Measurements from ENCODE around the gene SLC23A2.

Gene SLC23A2

DNA sequence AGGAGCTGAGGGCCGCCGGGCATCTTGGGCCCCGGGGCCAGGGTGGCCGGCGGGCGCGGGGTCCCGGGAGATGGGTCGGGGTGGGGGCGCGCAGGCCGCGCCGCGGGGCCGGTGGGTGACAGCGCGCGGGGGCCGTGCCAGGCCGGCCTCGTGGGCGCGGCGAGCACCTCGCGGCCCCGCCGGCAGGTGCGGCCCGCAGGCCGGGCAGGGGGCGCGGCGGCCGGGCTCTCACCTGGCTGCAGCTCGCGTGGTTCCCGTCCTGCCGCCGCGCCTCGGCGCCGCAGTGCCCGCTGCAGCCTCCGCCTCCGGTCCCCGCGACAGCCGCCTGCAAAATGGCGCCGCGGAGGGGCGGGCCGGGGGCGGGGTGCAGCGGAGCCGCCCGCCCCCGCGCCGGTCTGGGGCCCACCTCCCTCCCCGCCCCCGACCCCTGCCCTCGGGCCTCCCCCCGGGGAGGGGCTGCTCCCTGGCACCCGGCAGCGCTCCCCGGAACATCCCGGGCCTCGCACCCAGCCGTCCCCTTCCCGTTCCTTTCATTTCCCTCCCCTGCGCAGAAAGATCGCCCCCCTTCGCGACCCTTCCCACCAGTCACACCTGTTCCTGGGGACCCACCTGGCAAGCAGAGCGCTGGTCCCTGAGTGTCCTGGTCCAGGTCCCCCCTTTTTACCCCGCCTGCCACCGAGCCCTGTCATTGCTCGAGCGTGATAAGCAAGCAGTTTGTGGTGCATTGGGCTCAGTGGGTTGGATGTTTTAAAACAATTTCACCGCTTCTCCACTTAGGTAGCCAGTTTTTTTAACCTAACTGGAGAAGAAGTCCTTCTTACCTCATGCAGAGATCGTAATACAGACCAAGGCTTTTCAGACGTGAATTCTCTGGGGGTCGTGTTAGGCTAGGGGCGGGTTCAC, at the start of gene SLC23A2:
Gene SLC23A2 (minus strand): TSS at position 337 of the 903 bp plus-strand sequence. CDS start 68,948 bp downstream, outside the sequence.
- H3K4me3 ChIP-seq (ENCODE audit: low read depth, low read length), result peak within 1 kb of the TSS; percentile 62
- DNase-seq (ENCODE audit: low read depth, low spot score), result no peak
- in situ Hi-C loops (cut with HindIII; ENCODE audit: low sequenced_read_pairs), result no loop called here
- TF ChIP-seq, protein P1, sequence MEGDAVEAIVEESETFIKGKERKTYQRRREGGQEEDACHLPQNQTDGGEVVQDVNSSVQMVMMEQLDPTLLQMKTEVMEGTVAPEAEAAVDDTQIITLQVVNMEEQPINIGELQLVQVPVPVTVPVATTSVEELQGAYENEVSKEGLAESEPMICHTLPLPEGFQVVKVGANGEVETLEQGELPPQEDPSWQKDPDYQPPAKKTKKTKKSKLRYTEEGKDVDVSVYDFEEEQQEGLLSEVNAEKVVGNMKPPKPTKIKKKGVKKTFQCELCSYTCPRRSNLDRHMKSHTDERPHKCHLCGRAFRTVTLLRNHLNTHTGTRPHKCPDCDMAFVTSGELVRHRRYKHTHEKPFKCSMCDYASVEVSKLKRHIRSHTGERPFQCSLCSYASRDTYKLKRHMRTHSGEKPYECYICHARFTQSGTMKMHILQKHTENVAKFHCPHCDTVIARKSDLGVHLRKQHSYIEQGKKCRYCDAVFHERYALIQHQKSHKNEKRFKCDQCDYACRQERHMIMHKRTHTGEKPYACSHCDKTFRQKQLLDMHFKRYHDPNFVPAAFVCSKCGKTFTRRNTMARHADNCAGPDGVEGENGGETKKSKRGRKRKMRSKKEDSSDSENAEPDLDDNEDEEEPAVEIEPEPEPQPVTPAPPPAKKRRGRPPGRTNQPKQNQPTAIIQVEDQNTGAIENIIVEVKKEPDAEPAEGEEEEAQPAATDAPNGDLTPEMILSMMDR (IDR thresholded peaks at IDR 0.05; ENCODE audit: low read depth, low read length), result no peak

DNA sequence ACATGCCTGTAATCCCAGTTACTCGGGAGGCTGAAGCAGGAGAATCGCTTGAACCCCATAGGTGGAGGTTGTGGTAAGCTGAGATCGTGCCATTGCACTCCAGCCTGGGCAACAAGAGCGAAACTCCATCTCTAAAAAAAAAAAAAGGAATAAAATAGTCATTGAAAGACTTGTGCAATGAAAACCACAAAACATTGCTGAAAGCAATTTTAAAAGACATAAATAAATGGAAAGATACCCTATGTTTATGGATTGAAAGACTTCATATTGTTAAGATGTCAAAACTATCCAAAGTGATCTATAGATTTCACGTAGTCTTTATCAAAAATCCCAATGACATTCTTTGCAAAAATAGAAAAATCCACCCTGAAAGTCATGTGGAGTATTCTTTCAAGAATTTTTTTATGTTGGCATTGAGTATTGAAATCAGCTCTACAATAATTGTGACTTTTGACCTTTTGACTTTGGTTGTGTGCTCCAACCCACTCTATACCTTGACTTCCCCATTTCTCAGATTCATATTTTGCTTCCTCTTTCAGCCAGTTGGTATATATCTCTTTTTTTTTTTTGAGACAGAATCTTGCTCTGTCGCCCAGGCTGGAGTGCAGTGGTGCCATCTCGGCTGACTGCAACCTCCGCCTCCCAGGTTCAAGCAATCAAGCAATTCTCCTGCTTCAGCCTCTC, 45.5 kb upstream of the SLC23A2 start:
- TF ChIP-seq, protein P1 (IDR thresholded peaks at IDR 0.05; ENCODE audit: low read depth, low read length), result no peak
- no peak for DNase-seq (ENCODE audit: low read depth, low spot score)
- in situ Hi-C loops (cut with HindIII; ENCODE audit: low sequenced_read_pairs), result no loop called here
- H3K4me3 ChIP-seq (ENCODE audit: low read depth, low read length), result no peak overlapping the region

DNA sequence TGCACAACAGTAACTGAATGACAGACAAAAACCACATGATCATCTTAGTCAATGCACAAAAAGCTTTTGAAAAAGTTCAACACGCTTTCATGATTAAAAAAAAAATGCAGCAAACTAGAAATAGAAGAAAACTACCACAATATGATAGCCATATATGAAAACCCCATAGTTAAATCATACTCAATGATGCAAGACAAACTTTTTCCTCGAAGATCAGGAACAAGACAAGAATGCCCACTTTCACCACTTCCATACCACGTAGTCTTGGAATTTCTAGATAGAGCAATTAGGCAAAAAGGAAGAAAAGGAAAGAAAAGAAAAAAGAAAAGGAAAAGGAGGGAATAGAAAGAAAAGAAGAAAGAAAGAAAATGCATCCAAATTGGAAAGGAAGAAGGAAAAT, 44.6 kb upstream of the SLC23A2 start:
- TF ChIP-seq, protein P1 (IDR thresholded peaks at IDR 0.05; ENCODE audit: low read depth, low read length), result no peak
- no peak for DNase-seq (ENCODE audit: low read depth, low spot score)
- H3K4me3 ChIP-seq (ENCODE audit: low read depth, low read length), result no peak overlapping the region
- in situ Hi-C loops (cut with HindIII; ENCODE audit: low sequenced_read_pairs), result no loop called here

DNA sequence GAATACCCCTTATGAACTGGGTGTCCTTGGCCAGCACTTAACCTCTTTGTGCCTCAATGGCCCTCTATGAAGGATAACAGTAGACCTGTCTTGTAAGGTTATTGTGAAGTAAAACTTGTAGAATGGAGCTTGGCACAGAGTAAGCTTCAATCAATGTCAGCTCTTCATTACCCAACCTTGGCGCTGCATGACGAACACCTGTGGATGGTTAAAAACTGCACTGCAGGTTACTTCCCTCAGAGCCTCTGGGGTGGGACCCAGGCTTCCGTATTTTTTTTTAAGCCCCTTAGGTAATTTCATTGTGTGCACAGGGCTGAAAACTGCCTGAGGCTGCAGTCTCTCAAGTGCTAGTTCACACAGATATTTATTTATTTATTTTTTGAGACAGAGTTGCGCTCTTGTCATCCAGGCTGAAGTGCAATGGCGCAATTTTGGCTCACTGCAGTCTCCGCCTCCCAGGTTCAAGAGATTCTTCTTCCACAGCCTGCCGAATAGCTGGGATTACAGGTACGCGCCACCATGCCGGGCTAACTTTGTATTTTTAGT, 42.8 kb upstream of the SLC23A2 start:
- DNase-seq (ENCODE audit: low read depth, low spot score), result no peak
- in situ Hi-C loops (cut with HindIII; ENCODE audit: low sequenced_read_pairs), result no loop called here
- TF ChIP-seq, protein P1 (IDR thresholded peaks at IDR 0.05; ENCODE audit: low read depth, low read length), result no peak
- no peak overlapping the region for H3K4me3 ChIP-seq (ENCODE audit: low read depth, low read length)

DNA sequence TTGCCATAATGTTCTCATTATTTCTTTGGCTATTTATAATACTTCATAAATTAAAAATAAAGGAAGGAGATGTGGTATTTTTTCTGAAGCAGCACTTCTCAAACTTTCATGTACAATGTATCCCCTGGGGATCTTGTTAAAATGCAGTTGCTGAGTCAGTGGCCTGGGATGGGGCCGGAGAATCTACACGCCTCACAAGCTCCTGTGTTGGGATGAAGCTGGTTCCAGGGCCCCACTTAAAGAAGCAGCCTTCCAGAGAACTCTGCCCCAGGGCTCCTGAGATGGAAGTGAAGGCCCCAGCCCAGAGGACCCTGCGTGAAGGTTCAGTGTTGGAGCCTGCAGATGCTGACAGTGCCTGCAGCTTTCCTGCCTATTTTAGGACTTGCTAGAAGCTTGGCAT, 40.1 kb upstream of the SLC23A2 start:
- in situ Hi-C loops (cut with HindIII; ENCODE audit: low sequenced_read_pairs), result no loop called here
- DNase-seq (ENCODE audit: low read depth, low spot score), result peak; percentile 38
- TF ChIP-seq, protein P1 (IDR thresholded peaks at IDR 0.05; ENCODE audit: low read depth, low read length), result no peak
- no peak overlapping the region for H3K4me3 ChIP-seq (ENCODE audit: low read depth, low read length)

DNA sequence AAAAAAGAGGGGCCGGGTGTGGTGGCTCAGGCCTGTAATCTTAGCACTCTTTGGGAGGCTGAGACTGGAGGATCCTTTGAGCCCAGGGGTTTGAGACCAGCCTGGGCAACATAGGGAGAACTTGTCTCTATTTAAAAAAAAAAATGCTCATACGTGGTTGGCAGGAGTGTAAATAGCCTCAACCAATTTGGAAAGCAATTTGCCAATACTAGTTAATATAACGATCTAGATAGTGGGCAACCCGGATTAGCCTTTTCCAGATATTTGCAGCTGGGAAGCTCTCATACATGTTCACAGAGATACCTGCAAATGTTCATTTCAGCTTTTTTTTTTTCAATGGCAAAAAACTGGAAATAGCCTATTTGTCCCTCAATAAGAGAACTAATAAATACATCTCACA, 39.0 kb upstream of the SLC23A2 start:
- in situ Hi-C loops (cut with HindIII; ENCODE audit: low sequenced_read_pairs), result no loop called here
- TF ChIP-seq, protein P1 (IDR thresholded peaks at IDR 0.05; ENCODE audit: low read depth, low read length), result no peak
- no peak overlapping the region for H3K4me3 ChIP-seq (ENCODE audit: low read depth, low read length)
- DNase-seq (ENCODE audit: low read depth, low spot score), result no peak

Data from astrocyte of the spinal cord (primary cell).